GDM1 (cell line): ENCODE results near the gene RUNX1.
"Not testable (repeated sequence)": the region's sequence is repeated elsewhere in the genome, so short reads cannot be mapped to it uniquely, and the experiment has no call there.

Source experiments
- DNase-seq: peaks from one replicate; lab custom pipeline; 2025; lab: John Stamatoyannopoulos, UW

The RUNX1 gene

GRCh38 chr21:34805157-34805556 is 243.9 kb downstream of the RUNX1 start:
- no peak for DNase-seq

- not testable (repeated sequence) for DNase-seq
Observed at GRCh38 chr21:34804584-34804983, 244.5 kb downstream of the RUNX1 start.

DNA sequence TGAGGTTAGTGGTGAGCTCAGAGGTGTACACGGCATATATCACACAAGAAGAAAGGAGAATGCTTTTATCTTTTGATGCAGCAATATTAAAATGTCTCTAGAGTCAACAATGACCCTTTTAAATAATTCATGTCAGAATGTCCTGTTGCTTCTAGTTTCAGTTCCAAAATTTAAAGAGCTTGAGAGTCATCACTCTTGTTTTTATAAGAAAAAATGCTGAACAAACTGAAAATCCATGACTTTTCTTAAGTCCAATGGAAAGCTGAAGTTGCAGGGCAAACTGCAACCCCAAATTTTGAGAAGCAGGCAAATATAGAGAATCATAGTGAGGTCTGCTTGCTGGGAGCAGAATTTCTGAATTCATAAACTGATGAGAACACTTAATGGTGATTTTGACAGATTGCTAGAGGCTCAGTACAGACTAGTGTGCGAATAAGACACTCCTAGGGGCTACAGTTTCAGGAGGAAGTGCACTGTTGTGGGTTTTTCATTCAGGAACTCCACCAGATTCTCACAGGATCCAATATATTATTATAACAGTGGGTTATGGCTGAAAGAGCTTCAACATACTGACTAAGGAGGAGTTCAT is 245.2 kb downstream of the RUNX1 start:
- no peak for DNase-seq

DNA sequence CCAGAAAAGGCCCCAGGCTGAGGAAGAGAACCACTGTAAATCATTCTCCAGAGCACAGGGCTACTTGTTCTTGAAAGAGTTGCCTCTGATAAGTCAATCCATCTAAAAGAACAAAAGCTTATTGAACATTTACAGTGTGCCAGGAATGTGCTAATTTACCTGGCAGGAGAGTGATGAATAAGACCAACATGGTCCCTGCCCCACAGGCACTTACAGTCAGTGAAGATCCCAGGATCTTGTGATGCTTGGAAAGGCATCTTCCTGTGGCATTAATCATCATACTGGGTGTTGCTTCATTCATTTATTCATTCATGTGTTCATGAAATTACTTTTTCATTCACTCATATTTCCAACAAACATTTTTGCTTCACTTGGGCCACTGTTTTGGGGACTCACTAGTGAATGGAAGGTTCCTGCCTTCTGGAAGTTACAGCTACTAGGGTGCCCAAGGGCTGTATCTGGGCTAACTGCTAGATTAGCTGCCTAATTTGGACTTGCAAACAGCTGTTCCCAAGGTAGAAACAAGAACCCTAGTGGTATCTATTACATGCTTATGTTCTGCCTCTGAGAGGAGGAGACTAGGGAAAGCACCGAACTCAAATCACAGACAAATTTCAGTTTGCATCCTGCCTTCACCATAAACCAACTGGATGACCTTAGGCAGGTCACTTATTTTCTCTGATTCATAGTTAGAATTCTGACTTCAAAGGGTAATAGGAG is 246.8 kb downstream of the RUNX1 start:
- DNase-seq: no peak

- DNase-seq: no peak
Observed at GRCh38 chr21:34801519-34802132, 247.5 kb downstream of the RUNX1 start.

DNA sequence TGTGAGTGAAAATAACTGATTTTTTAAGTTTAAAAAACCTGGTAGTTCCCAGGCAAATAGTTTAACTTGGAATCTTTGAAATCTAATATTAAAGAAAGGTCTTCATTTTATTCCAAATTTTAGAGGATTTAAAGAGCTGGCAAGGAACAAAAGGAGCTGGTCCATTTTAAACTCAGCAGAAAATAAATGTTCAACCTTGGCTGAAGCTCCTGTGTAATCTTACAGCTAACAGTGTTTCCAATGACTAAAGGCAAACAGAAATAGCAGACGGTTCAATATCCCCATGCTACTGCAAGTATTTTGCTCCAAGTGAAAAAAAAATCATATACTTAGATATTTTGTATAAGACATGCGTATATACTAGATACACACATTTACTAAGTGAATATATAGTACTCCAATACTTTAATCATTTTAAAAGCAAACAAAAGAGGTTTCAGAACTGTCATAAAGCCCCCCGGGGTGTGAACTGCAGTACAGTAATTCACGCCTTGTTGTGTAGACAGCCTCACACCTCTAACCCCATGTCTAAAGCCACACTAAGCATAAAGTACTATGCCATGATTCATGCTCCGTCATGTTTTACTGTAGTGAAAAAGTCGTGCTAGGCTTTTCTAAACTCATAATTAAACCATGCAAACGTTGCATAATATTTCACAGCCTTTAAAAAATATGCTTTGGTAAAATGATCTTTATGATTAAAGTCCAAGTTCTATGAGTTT is 248.1 kb downstream of the RUNX1 start:
- DNase-seq: no peak

- DNase-seq: no peak
Observed at GRCh38 chr21:34799092-34799491, 250.0 kb downstream of the RUNX1 start.

DNA sequence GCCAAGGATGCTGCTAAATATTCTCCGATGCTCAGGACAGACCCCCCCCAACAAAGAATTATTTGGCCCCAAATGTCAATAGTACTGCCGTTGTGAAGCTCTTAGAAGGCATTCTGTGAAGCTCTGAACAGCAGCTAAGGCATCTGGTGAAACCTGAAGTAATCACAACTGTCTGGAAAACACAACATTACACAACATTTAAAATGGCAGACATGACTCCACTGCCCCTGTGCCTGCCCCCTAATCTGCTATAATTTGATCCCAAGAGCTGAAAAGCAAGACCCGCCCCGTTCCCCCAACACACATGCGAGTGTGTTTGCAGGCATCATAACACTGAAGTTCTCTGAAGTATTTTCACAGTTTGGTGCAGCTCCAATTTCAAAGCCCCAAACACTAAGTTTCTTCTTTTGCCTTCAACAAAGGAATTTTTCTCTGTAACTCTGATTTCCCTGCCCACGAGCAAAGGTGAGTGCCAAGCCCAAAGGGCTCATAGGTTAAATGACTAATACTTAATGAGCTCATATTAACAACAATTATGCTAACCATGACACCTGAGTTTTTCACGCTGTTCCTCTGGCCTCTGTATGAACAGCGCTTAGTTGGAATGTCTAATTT is 251.1 kb downstream of the RUNX1 start:
- no peak for DNase-seq

DNA sequence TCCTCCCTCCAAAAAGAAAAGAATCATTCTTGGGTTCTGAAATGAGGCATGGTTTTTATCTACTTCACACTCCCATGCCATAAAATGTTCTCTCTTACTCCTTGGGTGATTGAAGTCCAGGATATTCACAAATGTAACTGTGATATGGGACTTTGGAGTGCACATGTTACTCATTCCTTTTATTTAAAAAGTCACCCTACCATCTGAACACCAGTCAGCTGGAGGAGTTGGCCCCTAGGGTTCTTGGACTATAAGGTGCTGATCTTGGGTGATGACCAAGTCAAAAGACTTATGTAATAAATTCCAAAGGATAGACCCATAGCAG is 251.9 kb downstream of the RUNX1 start:
- DNase-seq: no peak

DNA sequence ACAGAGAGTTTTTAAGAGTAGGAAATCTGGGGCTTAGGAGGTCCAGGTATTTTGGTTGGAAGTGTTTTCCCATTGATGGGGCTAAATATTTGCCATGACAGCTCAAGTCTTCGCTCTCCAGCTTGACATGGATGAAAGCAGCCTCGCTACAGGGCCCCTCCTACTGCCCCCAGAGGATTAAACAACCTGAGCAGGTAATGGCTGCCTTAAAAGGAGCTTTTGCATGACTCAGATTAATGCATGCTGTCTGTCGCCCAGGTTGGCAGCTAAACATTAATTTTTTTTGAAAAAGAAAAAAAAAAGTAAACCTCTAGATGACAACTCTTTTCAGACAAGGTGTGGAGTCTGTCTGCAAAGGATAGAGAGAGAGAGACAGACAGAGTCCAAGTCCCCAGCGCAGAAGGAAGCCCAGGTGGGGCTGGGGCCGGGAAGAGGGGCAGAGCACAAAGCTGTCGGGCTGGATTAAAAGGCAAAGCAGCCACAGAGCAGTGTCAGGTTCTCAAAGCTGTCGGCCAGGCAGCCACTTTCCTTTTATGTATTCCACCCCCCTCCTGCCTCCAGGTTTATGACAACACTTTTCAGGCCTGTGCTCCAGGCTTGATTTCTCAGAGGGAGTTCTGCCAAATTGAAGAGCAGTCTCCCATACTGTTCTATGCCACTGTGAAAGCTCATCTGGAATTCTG is 252.4 kb downstream of the RUNX1 start:
- DNase-seq: no peak

DNA sequence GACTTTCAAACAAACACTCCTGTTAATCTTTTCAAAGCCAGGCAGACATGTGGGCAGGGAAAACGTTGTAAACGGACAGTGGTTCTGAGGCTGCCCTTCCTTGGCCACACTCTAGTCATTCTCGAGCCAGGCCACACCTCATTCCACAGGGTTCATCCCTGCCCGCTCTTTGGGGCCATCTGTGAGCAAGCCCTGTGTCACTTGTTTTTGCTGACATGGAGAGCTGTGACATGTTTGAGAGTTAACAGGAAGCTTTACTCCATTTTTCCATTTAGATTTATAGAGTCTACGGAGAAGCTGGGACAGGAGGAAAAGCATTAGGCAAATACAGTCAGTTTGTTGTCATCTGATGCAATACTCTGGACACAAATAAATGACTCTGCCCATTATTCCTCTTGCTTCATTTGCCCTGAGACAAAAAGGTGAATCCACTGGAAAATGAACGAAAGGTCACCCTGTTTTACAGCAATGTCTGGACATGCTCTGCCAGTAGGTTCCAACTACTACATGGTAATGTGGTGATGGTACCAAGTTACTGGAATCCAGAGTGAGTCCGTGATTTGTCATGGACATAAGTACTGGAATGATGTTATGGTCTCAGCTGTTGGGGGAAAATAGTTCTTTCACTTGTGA is 253.4 kb downstream of the RUNX1 start:
- DNase-seq: no peak

GRCh38 chr21:34795175-34795547 is 253.9 kb downstream of the RUNX1 start:
- DNase-seq: no peak

- no peak for DNase-seq
Observed at GRCh38 chr21:34794686-34795085, 254.4 kb downstream of the RUNX1 start.

DNA sequence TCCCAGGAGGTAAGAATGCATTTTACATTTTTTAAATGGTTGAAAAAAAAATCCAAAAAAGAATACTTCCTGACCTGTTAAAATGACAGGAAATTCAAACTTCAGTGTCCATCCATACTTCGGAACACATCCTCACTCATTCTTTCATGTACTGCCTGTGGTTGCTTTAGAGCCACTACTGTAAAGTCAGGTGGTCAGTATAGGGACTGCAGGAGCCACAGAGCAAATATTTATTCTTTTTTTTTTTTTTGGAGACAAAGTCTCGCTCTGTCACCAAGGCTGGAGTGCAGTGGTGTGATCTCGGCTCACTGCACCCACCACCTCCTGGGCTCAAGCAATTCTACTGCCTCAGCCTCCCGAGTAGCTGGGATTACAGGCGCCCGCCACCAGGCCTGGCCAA is 255.6 kb downstream of the RUNX1 start:
- DNase-seq: no peak

DNA sequence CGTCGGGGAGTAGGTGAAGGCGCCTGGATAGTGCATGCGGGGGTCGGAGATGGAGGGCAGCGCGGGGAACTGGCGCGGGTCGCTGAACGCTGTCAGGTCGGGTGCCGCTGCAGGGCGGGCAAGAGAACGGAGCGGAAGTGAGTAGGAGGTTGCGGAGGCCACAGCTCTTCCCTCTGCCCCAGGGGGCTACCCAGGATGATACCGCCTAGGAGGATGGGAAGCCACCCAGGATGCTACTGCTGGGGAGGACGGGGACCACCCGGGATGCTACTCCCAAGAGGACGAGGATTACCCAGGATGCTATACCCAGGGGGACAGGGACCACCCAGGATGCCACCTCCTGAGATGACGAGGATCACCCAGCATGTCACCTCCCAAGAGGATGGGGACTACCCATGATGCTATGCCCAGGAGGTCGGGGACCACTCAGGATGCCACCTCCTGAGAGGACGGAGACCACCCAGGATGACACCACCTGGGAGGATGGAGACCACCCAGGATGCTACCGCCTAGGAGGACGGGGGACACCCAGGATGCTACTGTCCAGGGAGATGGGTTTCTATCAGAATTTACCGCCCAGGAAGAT is 256.5 kb downstream of the RUNX1 start:
- no peak for DNase-seq

- DNase-seq: no peak
Observed at GRCh38 chr21:34791776-34792503, 257.2 kb downstream of the RUNX1 start.

DNA sequence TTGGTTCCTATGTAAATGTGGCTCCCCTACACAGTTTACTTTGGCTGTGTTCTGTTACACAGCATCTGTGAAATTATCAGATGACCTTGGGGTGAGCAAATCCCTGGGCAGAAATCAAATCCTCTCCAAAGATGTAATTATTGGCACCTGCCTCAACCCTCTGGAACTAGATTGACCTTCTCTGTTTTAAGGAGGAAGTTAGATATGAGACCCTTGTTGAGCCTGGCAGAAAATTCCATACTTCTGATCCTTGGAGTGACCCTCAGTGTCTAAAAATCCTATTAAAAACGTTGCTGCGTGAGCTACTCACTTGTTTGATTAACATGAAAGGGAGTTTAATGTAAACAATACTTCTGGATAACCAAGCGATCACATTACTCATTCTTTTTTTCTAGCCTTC is 258.3 kb downstream of the RUNX1 start:
- no peak for DNase-seq

GRCh38 chr21:34790341-34790740 is 258.8 kb downstream of the RUNX1 start:
- no peak for DNase-seq

GRCh38 chr21:34788879-34789278 is 260.2 kb downstream of the RUNX1 start:
- DNase-seq: no peak

DNA sequence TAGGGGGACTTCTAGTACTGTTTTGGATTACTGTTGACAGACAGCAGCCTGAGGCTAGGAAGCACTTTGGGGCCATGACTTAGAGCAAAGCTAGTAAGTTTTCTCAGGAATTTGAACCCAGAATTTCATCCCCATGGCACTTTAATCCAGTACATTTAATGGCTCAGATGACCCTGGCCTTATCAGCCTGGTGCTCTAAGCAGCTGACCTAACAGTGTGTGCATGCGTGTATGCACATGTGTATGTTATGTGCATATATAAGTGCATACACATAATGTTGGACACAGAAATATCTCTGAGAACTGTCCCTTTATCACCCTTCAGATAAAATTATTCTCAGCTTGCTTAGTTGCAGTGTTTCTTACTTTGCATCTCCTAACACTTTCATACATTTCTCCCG is 265.3 kb downstream of the RUNX1 start:
- no peak for DNase-seq
